GM19372 (cell line): Measurements from ENCODE around the gene IFITM10.

Source experiments
- ATAC-seq: cut with Tn5 transposase; IDR thresholded peaks from one replicate; pipeline ENCODE4 v1.9.1; 2021; ENCODE audit warnings: mild to moderate bottlenecking, low read depth, moderate library complexity; ENCODE audit not compliant: unreplicated experiment

IFITM10 gene

GRCh38 chr11:1750481-1750839, at the start of gene IFITM10:
Gene IFITM10, minus strand, starts transcription at chr11:1750595. Its CDS starts 153 bp downstream, at chr11:1750442.
- no peak for ATAC-seq

- no peak for ATAC-seq
Measured at GRCh38 chr11:1797391-1798125, 47.2 kb upstream of the IFITM10 start.

GRCh38 chr11:1796413-1797011, 46.1 kb upstream of the IFITM10 start:
- no peak for ATAC-seq

- ATAC-seq, result no peak
Measured at GRCh38 chr11:1793081-1793480, 42.7 kb upstream of the IFITM10 start.

- no peak for ATAC-seq
Measured at GRCh38 chr11:1792461-1792860, 42.1 kb upstream of the IFITM10 start.

DNA sequence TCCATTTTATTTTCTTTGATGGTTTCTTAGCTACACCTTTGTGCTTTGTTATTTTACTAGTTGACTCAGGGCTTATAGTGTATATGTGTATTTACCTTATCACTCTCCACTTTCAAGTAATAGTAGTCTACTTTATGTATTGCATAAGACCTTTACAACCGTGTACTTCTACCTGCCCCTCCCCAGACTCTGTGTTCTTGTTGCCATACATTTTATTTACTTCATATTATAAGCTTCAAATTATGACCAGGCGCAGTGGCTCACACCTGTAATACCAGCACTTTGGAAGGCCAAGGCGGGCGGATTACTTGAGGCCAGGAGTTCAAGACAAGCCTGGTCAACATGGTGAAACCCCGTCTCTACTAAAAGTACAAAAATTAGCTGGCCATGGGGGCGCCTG, 41.5 kb upstream of the IFITM10 start:
- ATAC-seq, result no peak

DNA sequence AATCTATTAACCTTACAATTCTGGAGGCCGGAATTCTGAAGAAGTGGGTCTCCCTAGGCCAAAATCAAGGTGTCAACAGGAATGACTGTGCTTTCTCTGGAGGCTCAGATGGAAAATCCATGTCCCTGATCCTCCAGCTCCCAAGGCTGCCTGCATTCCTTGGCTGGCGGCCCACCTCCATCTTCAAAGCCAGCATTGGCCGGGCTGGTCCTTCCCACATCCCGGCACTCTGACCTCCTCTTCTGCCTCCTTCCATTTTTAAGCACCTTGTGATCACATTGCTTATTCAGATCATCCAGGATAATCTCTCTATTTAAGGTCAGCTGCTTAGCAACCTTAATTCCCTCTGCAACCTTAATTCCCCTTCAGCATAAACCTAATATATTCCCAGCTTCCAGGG, 36.1 kb upstream of the IFITM10 start:
- no peak for ATAC-seq

DNA sequence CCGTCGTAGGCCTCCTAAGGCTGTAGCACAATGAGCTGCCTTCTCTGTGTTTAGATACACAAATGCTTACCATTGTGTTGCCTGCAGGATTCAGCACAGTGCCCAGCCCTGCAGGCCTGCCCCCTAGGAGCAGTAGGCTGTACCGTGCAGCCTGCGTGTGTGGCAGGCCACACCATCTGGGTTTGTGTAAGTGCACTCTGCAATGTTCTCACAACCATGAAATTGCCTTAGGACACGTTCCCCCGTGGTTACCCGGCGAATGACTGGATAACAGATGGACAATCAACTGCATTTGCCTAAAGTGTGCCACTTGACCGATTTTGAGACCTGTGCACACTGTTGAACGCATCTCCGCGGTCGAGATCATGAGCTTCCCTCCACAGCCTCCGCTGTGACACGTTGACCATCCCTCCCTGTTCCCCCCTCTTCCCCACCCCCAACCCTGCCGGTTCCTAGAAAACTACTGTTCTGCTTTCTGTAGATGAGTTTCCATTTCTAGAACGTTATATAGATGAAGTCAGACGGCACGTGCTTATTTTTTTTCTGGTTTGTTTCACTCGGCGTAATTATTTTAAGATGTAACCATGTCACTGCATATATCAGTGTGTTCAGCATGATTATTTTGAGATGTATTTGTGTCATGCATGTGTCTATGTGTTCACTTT, 35.5 kb upstream of the IFITM10 start:
- no peak for ATAC-seq

DNA sequence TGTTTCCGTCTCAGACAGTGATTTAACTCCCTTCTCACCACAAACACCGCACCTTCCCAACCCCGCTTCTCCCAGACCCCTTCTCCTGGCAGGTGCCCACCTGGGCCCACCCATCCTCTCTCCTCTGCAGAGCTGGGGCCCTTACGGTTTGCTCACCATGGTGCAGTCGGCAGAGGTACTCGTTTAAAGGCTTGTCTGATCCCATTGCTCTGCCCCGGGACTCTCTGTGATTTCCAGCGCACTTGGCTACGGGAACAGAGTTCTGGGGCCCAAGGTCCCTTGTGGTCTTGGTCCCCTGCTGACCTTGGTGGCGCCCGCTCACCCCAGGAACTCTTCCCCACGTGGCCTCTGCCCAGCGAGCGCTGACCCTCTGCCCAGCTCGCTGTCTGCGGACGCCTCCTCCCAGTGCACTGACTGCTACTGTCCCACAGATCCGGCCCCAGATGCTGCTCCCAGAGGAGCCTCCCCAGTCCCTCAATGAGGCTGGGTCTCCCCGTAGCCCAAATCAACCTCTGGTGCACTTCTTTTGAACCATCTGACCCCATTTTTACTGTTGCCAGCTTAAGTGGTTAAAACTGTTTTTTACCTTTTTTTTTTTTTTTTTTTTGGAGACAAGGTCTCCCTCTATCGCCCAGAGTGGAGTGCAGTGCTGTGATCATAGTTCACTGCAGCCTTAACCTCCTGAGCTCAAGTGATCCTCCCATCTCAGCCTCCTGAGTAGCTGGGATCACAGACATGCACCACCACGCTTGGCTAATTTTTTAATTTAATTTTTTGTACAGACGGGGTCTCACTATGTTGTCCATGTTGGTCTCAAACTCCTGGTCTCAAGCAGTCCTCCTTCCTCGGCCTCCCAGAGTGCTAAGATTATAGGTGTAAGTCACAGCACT, 34.6 kb upstream of the IFITM10 start:
- no peak for ATAC-seq

- ATAC-seq, result no peak
Measured at GRCh38 chr11:1783725-1784529, 33.5 kb upstream of the IFITM10 start.

GRCh38 chr11:1782831-1783724, 32.7 kb upstream of the IFITM10 start:
- ATAC-seq, result no peak

- ATAC-seq, result no peak
Measured at GRCh38 chr11:1782031-1782590, 31.7 kb upstream of the IFITM10 start.

- ATAC-seq, result no peak
Measured at GRCh38 chr11:1781593-1781975, 31.2 kb upstream of the IFITM10 start.

- no peak for ATAC-seq
Measured at GRCh38 chr11:1780700-1781592, 30.6 kb upstream of the IFITM10 start.

DNA sequence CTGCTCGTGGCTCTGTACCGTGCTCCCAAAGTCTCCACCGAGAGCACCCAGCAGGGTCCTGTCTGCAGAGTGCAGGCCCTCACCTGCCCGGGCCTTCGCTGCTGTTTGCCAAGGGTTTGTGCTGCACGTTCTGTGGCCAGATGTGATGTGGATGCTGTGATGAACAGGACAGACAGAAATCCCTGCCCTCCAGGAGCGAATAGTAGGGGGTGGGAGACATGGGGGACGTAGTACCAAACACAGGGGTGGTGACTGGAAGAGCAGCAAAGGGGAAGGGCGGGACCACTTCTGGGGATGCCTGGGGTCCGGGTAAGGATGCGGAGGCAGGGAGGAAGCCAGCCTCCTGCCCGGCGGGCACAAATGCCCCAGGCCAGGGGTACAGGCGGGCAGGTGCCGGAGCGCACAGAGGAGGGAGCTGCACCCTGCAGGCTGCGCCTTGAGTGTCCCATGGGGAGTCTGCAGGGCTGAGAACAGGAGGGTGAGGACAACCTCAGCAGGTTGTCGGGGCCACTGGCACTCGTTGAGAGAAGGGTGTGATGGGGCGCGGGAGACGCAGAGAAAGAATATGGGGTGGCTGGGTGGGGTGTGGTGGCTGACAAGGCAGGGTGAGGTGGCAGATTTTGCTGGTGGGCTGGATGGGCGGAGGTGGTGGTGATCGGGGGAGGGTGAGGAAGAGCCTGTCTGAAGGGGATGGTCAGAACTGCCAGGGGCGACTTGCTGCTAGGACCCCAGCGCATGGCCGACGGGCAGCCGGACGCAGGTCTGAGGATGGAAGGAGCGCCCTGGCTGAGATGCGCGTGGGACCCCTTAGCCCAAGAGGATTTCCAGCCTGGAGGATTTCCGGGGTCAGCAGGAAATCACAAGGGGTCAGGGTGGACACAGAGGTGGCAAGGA, 29.7 kb upstream of the IFITM10 start:
- no peak for ATAC-seq

DNA sequence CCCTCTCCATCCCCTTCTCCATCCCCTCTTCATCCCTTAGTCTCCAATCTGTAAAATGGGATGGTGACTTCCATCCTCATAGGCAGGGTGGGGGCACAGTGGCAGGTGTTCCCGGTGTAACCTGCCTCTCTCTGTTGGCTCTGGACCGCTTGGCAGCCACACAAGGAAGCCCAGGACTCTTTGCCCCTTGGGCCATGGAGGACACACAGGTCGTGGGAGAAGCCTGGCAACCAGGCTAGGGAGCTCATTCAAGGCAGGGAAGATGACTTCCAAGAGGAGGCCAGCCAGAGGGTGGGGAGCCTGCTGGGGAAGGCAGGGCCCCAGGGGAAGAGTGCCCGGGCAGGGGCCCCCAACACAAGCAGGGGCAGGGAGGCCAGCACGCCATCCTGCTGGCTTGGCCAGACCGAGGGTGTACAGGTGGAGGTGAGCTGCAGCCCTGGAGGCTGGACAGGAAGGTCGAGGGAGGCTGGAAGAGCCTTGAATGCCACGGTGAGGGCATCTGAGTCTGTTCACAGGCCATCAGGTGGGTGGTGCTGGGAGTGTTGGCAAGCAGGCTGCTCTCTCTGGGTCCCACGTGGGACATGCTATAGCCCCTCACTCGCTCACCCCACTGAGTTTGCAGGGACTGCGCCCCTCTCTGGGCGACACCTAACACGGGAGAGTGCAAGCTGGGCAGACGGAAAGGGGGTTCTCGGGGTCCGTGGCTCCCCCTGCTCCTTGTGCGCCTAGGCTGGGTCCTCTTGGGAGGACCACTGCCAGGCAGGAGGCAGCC, 28.8 kb upstream of the IFITM10 start:
- no peak for ATAC-seq
